GM12878 (cell line): Measurements from ENCODE around the gene STPG3. TPM values are rescaled to one million over a fixed set of nuclear protein-coding genes. Genes with fewer than 3 reads are reported as not detected.

Experiments
- ATAC-seq: fragments of 200-7000 bp; cut with Tn5 transposase; 3 replicates; pipeline ENCODE4 v1.9.1; 2020; ENCODE audit warnings: mild to moderate bottlenecking, moderate library complexity
- BruUV-seq: library from RNA; stranded (reverse); fragments of 400-500 nt; replicated peaks from 2 replicates; lab custom pipeline; 2021; lab: Mats Ljungman, UMichigan
- CTCF ChIA-PET: fragments of 300-600 bp; sonication (Branson Sonifier 250); formaldehyde crosslinking; extraction: SDS; loops from one replicate; lab custom pipeline; 2021; ENCODE audit warnings: inconsistent platforms; lab: Yijun Ruan, JAX
- POLR2A ChIA-PET: fragments of 350-600 bp; formaldehyde crosslinking; extraction: SDS; loops from one replicate; lab custom pipeline; 2021; ENCODE audit warnings: inconsistent platforms; lab: Charles Lee
- RAD21 ChIA-PET: fragments of 300-600 bp; sonication (Branson Sonifier 250); formaldehyde crosslinking; loops from one replicate; lab custom pipeline; 2023; ENCODE audit warnings: antibody characterized with exemption; ENCODE audit not compliant: unreplicated experiment; lab: Charles Lee
- SMC1A ChIA-PET: fragments of 300-600 bp; sonication (Branson Sonifier 250); formaldehyde crosslinking; loops from one replicate; lab custom pipeline; 2023; ENCODE audit not compliant: unreplicated experiment, uncharacterized antibody; lab: Charles Lee
- DNase-seq: peaks from one replicate; pipeline ENCODE4 v3.0.0-alpha.2; 2011; ENCODE audit warnings: low read depth, low spot score
- FAIRE-seq: peaks from 3 replicates; lab custom pipeline; 2011; peaks lifted over from hg19 to GRCh38; lab: Jason Lieb, UNC
- H2AFZ ChIP-seq: 2 replicates; pipeline ENCODE4 v1.6.0; 2011; ENCODE audit warnings: low read depth, low read length, control low read depth; ENCODE audit not compliant: control insufficient read depth
- H3K27ac ChIP-seq: 2 replicates; pipeline ENCODE4 v1.5.1; 2011; ENCODE audit warnings: control low read depth; ENCODE audit not compliant: control insufficient read depth, insufficient read depth
- H3K27me3 ChIP-seq, 2 experiments: replicated peaks in 1 of 2; 2 replicates each; pipeline versions ENCODE4 v1.6.0 to v1.6.1; 2011; ENCODE audit warnings: low read length in 1 of 2; ENCODE audit not compliant: control insufficient read depth in 2 of 2, insufficient read depth in 2 of 2
- H3K36me3 ChIP-seq, 2 experiments: 2 replicates each; pipeline ENCODE4 v1.5.1; 2011; ENCODE audit warnings: low read length in 1 of 2; ENCODE audit not compliant: control insufficient read depth in 2 of 2, insufficient read depth in 2 of 2
- H3K4me1 ChIP-seq: 2 replicates; pipeline ENCODE4 v1.6.1; 2011; ENCODE audit warnings: mild to moderate bottlenecking, low read length, moderate library complexity, mixed read lengths; ENCODE audit not compliant: control insufficient read depth, insufficient read depth
- H3K4me2 ChIP-seq: 2 replicates; pipeline ENCODE4 v1.6.0; 2011; ENCODE audit warnings: control low read depth; ENCODE audit not compliant: control insufficient read depth, insufficient read depth
- H3K4me3 ChIP-seq: fragments of 200-600 bp; sonication (generic); 2 replicates; pipeline ENCODE4 v1.5.1; 2016
- H3K79me2 ChIP-seq: 2 replicates; pipeline ENCODE4 v1.6.0; 2011; ENCODE audit warnings: low read length; ENCODE audit not compliant: control insufficient read depth, insufficient read depth
- H3K9ac ChIP-seq: 2 replicates; pipeline ENCODE4 v1.8.0; 2011; ENCODE audit warnings: low read length, control low read depth, mixed read lengths; ENCODE audit not compliant: control insufficient read depth, insufficient read depth
- H3K9me3 ChIP-seq: replicated peaks from 3 replicates; pipeline ENCODE4 v1.5.1; 2011; ENCODE audit warnings: mild to moderate bottlenecking, low read length; ENCODE audit not compliant: control insufficient read depth, insufficient read depth
- H4K20me1 ChIP-seq: 2 replicates; pipeline ENCODE4 v1.6.0; 2011; ENCODE audit not compliant: control insufficient read depth, insufficient read depth
- BRCA1 ChIP-seq: IDR thresholded peaks from 2 replicates; pipeline ENCODE4 v1.6.1; 2011; ENCODE audit warnings: low read depth, low read length, improper control_type of control experiment
- EGR1 ChIP-seq, 2 experiments: IDR thresholded peaks; 1 replicate in 1 of 2; 2 replicates in 1 of 2; pipeline ENCODE4 v1.6.1; 2011 to 2012; ENCODE audit warnings: low read depth in 2 of 2, low read length in 2 of 2, borderline replicate concordance in 1 of 2, mild to moderate bottlenecking in 1 of 2, moderate library complexity in 1 of 2
- IKZF2 ChIP-seq, 2 experiments: fragments of 450-650 bp; IDR thresholded peaks; 2 replicates each; pipeline ENCODE4 v1.6.1; 2017; ENCODE audit warnings: mild to moderate bottlenecking in 2 of 2, moderate library complexity in 2 of 2
- MYC ChIP-seq: IDR thresholded peaks from 2 replicates; pipeline ENCODE4 v1.6.1; 2011; ENCODE audit warnings: mild to moderate bottlenecking, low read length, moderate library complexity, inconsistent platforms; ENCODE audit not compliant: insufficient read depth, insufficient replicate concordance, insufficient read length, severe bottlenecking
- POLR2A ChIP-seq: IDR thresholded peaks from 2 replicates; pipeline ENCODE4 v1.6.1; 2011; ENCODE audit warnings: low read depth, mild to moderate bottlenecking, low read length
- POLR2AphosphoS5 ChIP-seq: IDR thresholded peaks from 2 replicates; pipeline ENCODE4 v1.6.1; 2011; ENCODE audit warnings: mild to moderate bottlenecking, low read length, inconsistent platforms
- WGBS: methylation state at CpG from one replicate; pipeline ENCODE4 v1.1.6; 2016; ENCODE audit warnings: low lambda C conversion rate; ENCODE audit not compliant: insufficient replicate concordance, insufficient coverage; ENCODE audit errors: missing lambda C conversion rate; 5-methylcytosine and 5-hydroxymethylcytosine counted together
- in situ Hi-C: fragments of 300-500 bp; cut with MboI; formaldehyde crosslinking; loops from 9 replicates; pipeline ENCODE4 v1.14.3; 2018; ENCODE audit warnings: mixed read lengths
- intact Hi-C: fragments of 100-400 bp; cut with micrococcal nuclease; formaldehyde crosslinking; loops from one replicate; pipeline ENCODE4 v1.14.2; 2022; ENCODE audit not compliant: unreplicated experiment
- polyA plus RNA-seq, 11 experiments: library from polyadenylated mRNA; depleted of rRNA in 4 of 11; unstranded in 6 of 11; stranded (reverse) in 5 of 11; fragments of >200 nt; fragmentation: Nextera tagmentation in 4 of 11; fragmentation: Illumina TruSeq in 1 of 11; extraction: Ambion mirVana in 4 of 11; extraction: Trizol in 1 of 11; gene quantifications; 1 replicate in 1 of 11; 2 replicates in 10 of 11; pipeline versions ENCODE4 v1.2.1 to v1.2.3, GENCODE V29; 2011 to 2016; ENCODE audit warnings: inconsistent platforms in 2 of 11, missing spikeins in 2 of 11, low read depth in 1 of 11
- total RNA-seq, 4 experiments: library from RNA; depleted of rRNA in 3 of 4; stranded (reverse); fragments of >200 nt in 3 of 4; fragmentation: Illumina TruSeq in 1 of 4; extraction: Trizol in 1 of 4; gene quantifications; 2 replicates each; pipeline versions ENCODE4 v1.2.1 to v1.2.3, GENCODE V29; 2013 to 2021

Gene STPG3
- total and polyA plus RNA-seq, 10 of the 15 experiments (the other 5 are each of a cell fraction or from before 2014, with no cell fraction given) = not detected

DNA sequence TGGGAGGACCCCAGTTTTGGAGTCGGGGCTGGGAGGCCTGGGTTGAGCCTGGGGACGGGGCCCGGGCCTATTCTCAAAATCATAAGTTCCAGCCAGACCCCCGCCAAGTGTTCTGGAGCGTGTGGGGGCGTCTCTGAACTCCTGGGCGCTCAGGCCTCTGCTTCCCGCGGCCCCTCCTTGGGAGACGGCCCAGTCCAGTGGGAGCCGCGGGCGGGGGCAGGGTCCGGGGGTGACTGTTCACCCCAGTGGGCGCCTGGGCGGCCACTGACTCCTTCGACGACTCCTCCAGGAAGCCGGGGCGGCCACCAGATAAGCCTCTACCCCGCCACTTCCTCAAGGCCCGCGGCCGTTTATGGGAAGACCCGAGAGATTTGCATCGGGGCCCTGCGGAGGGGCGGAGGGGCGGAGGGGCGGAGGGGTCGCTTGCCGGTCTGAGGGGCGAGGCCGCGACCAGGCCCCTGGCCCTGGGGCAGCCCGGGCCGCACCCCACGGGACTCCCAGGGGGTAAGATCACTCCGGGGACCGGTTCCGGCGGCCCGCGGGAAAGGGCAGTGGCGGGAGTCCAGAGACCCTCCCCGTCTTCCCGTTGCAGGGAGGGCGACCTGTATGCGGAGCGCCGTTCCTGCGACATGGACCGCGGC lies 27.1 kb downstream of the STPG3 start:
- intact Hi-C loops = no loop called here
- Histone ChIP-seq H4K20me1 (no peaks in the 10 kb centered on the region), H2AFZ (no peak overlapping the region; the same call in 1 of the 2 replicates), H3K9me3 (no peaks in the 10 kb centered on the region), H3K36me3 (no peaks in the 10 kb centered on the region; a peak in 3 of 4 replicates), H3K4me2 (peak overlapping the region; percentile 97), H3K79me2 (peaks cover 19% of the 10 kb centered on the region), H3K4me1 (peaks cover 39% of the 10 kb centered on the region), H3K27ac (peak overlapping the region; percentile 95), H3K4me3 (peak overlapping the region; percentile 92), H3K9ac (peak overlapping the region; percentile 95), H3K27me3 (no peaks in the 10 kb centered on the region)
- no TSS peak for BruUV-seq
- FAIRE-seq (no peak), ATAC-seq (peak; percentile 32), DNase-seq (no peak)
- ChIA-PET CTCF (interaction anchor here (0.6 to 1.6 kb wide), 4 partner anchors 8 to 167 kb away, joined by 3 to 6 read pairs (median 4); no protein-coding TSS in a partner anchor), POLR2A (interaction anchor here (0.6 to 2.5 kb wide), 7 partner anchors 9 to 145 kb away, joined by 3 to 14 read pairs (median 4); partner anchors contain the start of genes EXD3, NOXA1 and TUBB4B), SMC1A (interaction anchor here (1.6 kb wide), 2 partner anchors 41 to 128 kb away, joined by 3 to 6 read pairs; no protein-coding TSS in a partner anchor), RAD21 (interaction anchor here (0.5 to 1.8 kb wide), 6 partner anchors 10 to 121 kb away, joined by 3 to 14 read pairs (median 4); no protein-coding TSS in a partner anchor)
- TF ChIP-seq EGR1 (IDR thresholded peaks at IDR 0.05; ENCODE audit: borderline replicate concordance in 1 of 2, low read depth in 2 of 2, low read length in 2 of 2) = peak in 1 of 2 experiments; percentile 24; a peak in 1 of 3 replicates
- peak; percentile 9; the same call in 1 of the 2 replicates for TF ChIP-seq POLR2A
- TF ChIP-seq BRCA1 = no peak
- TF ChIP-seq IKZF2 (IDR thresholded peaks at IDR 0.05) = no peak
- TF ChIP-seq POLR2AphosphoS5 = 0 out of 2 replicates have a peak, but pooled peaks have one; percentile 13
- no peak for TF ChIP-seq MYC
- in situ Hi-C loops = no loop called here
- WGBS = 13% methylated on average over 42 of the region's 54 CpGs
